Muscle of leg (tissue), 11 donors: ENCODE data around the gene TNFAIP3. TPM values are rescaled to one million over a fixed set of nuclear protein-coding genes. Genes with fewer than 3 reads are reported as not detected.
"Not testable (repeated sequence)": the region's sequence is repeated elsewhere in the genome, so short reads cannot be mapped to it uniquely, and the experiment has no call there.

Experiments
- DNase-seq: peaks from one replicate; pipeline ENCODE4 v3.0.0; 2013
- H3K27ac ChIP-seq: one replicate; pipeline ENCODE4 v1.5.1; 2013; ENCODE audit warnings: mild to moderate bottlenecking, low read length, control low read depth
- H3K27me3 ChIP-seq: one replicate; pipeline ENCODE4 v1.6.1; 2013; ENCODE audit warnings: low read length; ENCODE audit not compliant: control insufficient read depth, insufficient read depth
- H3K36me3 ChIP-seq: one replicate; pipeline ENCODE4 v1.6.1; 2013; ENCODE audit warnings: low read length; ENCODE audit not compliant: control insufficient read depth, insufficient read depth
- H3K4me1 ChIP-seq: one replicate; pipeline ENCODE4 v1.6.1; 2013; ENCODE audit warnings: low read length; ENCODE audit not compliant: control insufficient read depth, insufficient read depth
- H3K4me3 ChIP-seq: one replicate; pipeline ENCODE4 v1.5.1; 2013; ENCODE audit warnings: low read length, control low read depth
- H3K9me3 ChIP-seq: replicated peaks from 2 replicates; pipeline ENCODE4 v1.6.1; 2013; ENCODE audit warnings: low read depth, low read length; ENCODE audit not compliant: control insufficient read depth
- WGBS: methylation state at CpG from one replicate; pipeline ENCODE4 v1.1.5; 2013; ENCODE audit warnings: missing lambda C conversion rate; ENCODE audit not compliant: insufficient coverage; 5-methylcytosine and 5-hydroxymethylcytosine counted together
- polyA plus RNA-seq, 8 donors: library from polyadenylated mRNA; unstranded; fragments of 120-200 nt; gene quantifications; one replicate each; pipeline versions ENCODE4 v1.2.1 to v1.2.3, GENCODE V29; 2013; ENCODE audit warnings: inconsistent platforms in 1 of 8, low replicate concordance in 1 of 8; ENCODE audit not compliant: insufficient read length in 8 of 8, insufficient read depth in 1 of 8
- total RNA-seq: library from RNA; stranded (reverse); fragments of 120-200 nt; gene quantifications from one replicate; pipeline ENCODE4 v1.2.4, GENCODE V29; 2013

Gene TNFAIP3
- total and polyA plus RNA-seq, 9 donors = 6.6 to 14.7 (median 11.7) TPM

GRCh38 chr6:137840252-137840651 is 26.8 kb upstream of the TNFAIP3 start:
- Histone ChIP-seq H3K9me3 (peaks cover 5% of the 10 kb centered on the region), H3K36me3 (no peaks in the 10 kb centered on the region), H3K27me3 (no peaks in the 10 kb centered on the region), H3K4me3 (no peak overlapping the region), H3K27ac (no peak overlapping the region), H3K4me1 (no peaks in the 10 kb centered on the region)
- DNase-seq = no peak
- WGBS = no CpG with 5 or more reads among the region's 1 CpG

- Histone ChIP-seq H3K36me3 (no peaks in the 10 kb centered on the region), H3K4me3 (no peak overlapping the region), H3K27ac (no peak overlapping the region), H3K27me3 (no peaks in the 10 kb centered on the region), H3K9me3 (peaks cover 5% of the 10 kb centered on the region), H3K4me1 (no peaks in the 10 kb centered on the region)
- no peak for DNase-seq
Measured at GRCh38 chr6:137843211-137843610, 23.8 kb upstream of the TNFAIP3 start.

DNA sequence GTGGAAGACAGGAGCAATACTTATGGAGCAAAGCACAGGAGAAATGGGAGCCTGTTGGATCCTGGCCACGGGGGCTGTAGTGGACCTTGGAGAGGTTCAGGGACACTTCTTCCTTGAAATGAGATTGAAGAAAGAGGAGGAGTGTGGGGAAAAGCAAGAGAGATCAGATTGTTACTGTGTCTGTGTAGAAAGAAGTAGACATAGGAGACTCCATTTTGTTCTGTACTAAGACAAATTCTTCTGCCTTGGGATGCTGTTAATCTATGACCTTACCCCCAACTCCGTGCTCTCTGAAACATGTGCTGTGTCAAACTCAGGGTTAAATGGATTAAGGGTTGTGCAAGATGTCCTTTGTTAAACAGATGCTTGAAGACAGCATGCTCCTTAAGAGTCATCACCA is 22.7 kb upstream of the TNFAIP3 start:
- not testable (repeated sequence) for H3K36me3 ChIP-seq, DNase-seq
- 67% methylated on average over 1 of the region's 2 CpGs for WGBS

DNA sequence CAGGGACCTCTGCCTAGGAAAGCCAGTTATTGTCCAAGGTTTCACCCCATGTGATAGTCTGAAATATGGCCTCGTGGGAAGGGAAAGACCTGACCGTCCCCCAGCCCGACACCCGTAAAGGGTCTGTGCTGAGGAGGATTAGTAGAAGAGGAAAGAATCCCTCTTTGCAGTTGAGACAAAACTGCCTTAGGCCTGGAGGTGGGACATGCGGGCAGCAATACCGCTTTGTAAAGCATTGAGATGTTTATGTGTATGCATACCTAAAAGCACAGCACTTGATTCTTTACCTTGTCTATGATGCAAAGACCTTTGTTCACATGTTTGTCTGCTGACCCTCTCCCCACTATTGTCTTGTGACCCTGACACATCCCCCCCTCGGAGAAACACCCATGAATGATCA is 22.3 kb upstream of the TNFAIP3 start:
- DNase-seq, H3K27ac ChIP-seq, H3K4me1 ChIP-seq, H3K4me3 ChIP-seq, H3K36me3 ChIP-seq, H3K9me3 ChIP-seq, H3K27me3 ChIP-seq: not testable (repeated sequence)
- 93% methylated on average over 5 of the region's 7 CpGs for WGBS

More for the DNA sequence above, 22.7 kb upstream of the TNFAIP3 start:
- H3K27ac ChIP-seq, H3K4me3 ChIP-seq, H3K27me3 ChIP-seq, H3K4me1 ChIP-seq, H3K9me3 ChIP-seq: not testable (repeated sequence)

GRCh38 chr6:137845460-137845859 is 21.6 kb upstream of the TNFAIP3 start:
- H3K27me3 ChIP-seq = no peaks in the 10 kb centered on the region

DNA sequence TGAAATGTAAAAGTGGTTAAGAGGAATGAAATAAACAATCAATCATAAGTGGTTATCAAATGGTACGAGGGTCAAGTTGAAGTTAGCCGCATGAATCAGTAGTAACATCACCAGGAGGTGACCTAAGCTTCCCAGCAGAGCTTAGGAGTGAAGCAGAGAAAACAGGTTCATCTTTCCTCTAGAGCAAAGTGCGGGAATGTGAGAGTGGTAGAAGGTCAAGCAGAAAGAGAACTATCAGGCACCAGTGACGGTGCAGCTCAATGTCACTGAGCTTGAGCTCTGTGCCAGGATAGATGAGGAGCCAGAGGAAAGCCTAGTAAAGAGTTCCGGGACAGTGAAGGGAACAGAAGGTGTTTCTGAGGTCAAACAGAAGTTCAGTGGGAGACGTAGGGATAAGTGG is 20.8 kb upstream of the TNFAIP3 start:
- Histone ChIP-seq H3K27ac (no peak overlapping the region), H3K36me3 (no peaks in the 10 kb centered on the region), H3K9me3 (no peaks in the 10 kb centered on the region), H3K27me3 (no peaks in the 10 kb centered on the region), H3K4me1 (peaks cover 6% of the 10 kb centered on the region), H3K4me3 (no peak overlapping the region)
- 89% methylated on average over 6 of the region's 6 CpGs for WGBS
- DNase-seq = no peak

More at GRCh38 chr6:137845460-137845859, 21.6 kb upstream of the TNFAIP3 start:
- peaks cover 3% of the 10 kb centered on the region for H3K9me3 ChIP-seq
- H3K27ac ChIP-seq = no peak overlapping the region
- H3K36me3 ChIP-seq = no peaks in the 10 kb centered on the region
- no peak overlapping the region for H3K4me3 ChIP-seq
- H3K4me1 ChIP-seq = peaks cover 6% of the 10 kb centered on the region
- no peak for DNase-seq
- WGBS = 100% methylated on average over 3 of the region's 6 CpGs

DNA sequence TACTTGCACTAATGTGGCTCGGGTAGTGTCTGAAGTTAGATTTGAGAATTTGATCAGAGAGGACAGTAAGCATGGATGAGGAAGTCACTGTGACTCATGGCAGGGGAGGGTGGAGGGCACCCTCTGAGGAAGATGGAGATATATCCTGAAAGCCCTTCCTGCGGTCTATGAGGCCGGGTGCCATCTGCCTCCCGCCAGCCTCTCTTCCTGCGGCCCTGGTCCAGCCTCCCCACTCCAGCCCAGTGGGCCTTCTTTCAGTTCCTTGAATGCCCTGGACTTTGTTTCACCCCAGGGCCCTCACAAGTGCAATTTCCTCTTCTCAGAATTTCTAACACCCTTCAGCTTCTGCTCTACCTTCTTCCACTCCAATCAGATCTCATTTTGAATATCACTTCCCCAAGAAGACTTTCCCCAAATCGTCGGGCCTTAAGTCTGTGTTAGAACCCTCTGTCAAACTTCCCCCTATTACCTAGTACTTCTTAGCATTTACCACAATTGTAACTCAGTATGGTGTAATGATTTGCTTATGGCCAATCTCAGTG is 20.2 kb upstream of the TNFAIP3 start:
- Histone ChIP-seq H3K27me3 (no peaks in the 10 kb centered on the region), H3K36me3 (no peaks in the 10 kb centered on the region), H3K9me3 (no peaks in the 10 kb centered on the region), H3K4me1 (peaks cover 6% of the 10 kb centered on the region), H3K27ac (no peak overlapping the region), H3K4me3 (no peak overlapping the region)
- 88% methylated on average over 5 of the region's 7 CpGs for WGBS
- peak; percentile 76 for DNase-seq

- WGBS = 82% methylated on average over 2 of the region's 5 CpGs
- H3K4me1 ChIP-seq = peaks cover 6% of the 10 kb centered on the region
- no peaks in the 10 kb centered on the region for H3K27me3 ChIP-seq
- H3K27ac ChIP-seq = no peak overlapping the region
- H3K9me3 ChIP-seq = no peaks in the 10 kb centered on the region
- no peak for DNase-seq
- no peak overlapping the region for H3K4me3 ChIP-seq
- H3K36me3 ChIP-seq = no peaks in the 10 kb centered on the region
Measured at GRCh38 chr6:137847748-137848147, 19.3 kb upstream of the TNFAIP3 start.

DNA sequence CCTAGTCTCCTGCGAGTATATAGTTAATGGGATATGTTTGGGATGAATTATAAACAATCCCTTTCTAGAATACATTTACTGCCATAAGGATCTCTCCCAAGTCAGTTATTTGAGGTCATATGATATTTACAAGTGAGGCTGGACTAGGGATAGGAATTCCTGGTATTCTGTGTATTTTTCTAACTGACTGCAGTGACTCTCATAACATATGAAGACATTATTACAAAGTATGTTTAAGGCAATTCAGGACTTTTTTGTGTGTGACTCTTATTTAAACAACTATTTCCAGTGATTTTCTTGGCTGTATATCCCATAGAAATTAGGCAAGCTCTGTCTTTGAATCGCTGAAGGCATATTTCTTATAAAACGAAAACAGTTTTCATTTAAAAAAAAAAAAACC is 18.4 kb upstream of the TNFAIP3 start:
- Histone ChIP-seq H3K4me3 (no peak overlapping the region), H3K27ac (peak overlapping the region; percentile 85), H3K36me3 (no peaks in the 10 kb centered on the region), H3K9me3 (no peaks in the 10 kb centered on the region), H3K27me3 (no peaks in the 10 kb centered on the region), H3K4me1 (peaks cover 6% of the 10 kb centered on the region)
- WGBS = no CpG with 5 or more reads among the region's 3 CpGs
- DNase-seq = peak; percentile 85

DNA sequence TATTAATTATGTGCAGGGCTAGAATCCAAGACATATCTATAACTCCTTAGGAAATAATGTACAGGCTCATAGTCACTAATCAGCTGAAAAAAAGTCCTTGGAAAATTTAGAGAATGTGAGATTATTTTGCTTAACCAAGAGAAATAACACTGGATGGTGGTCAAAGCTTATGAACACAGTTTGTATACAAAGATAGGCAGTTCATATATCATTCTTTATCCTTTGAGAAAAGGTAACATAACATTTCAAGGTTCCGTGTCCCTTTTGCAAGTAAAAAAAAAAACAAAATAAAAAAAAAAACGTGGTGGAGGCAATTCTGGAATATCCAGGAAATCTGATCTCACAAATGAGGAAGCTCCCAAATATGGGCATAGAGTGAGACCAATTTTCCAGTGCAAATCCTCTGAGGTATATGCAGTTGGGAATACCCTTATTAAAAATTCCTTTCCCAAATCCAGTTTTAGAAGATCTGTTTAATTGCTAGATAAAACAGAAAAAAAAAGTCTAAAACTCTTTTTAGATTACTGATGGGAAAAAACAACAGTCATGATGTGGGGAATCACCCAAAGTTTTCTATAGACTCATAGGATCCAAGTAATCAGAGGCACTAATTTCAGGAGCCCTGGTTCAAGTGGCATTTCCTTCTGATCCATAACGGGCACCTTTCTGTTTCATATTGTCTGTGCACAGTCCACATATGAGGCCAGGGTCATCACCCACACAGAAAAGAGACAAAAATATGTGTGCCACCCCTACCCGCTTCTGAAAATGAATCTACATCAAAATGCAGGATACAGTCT is 17.7 kb upstream of the TNFAIP3 start:
- DNase-seq = peak; percentile 89
- Histone ChIP-seq H3K9me3 (no peaks in the 10 kb centered on the region), H3K27ac (peak overlapping the region; percentile 85), H3K27me3 (no peaks in the 10 kb centered on the region), H3K4me3 (no peak overlapping the region), H3K36me3 (no peaks in the 10 kb centered on the region), H3K4me1 (peaks cover 6% of the 10 kb centered on the region)
- WGBS = 22% methylated on average over 1 of the region's 4 CpGs
